ENCODE measurements around the gene FADS3.

Gene FADS3

GRCh38 chr11:61863548-61864081 is 27.7 kb downstream of the FADS3 start:
- in situ Hi-C loops (cut with MboI; ENCODE audit: low sequenced_read_pairs) = no loop called here

- in situ Hi-C loops (cut with MboI; ENCODE audit: low sequenced_read_pairs) = no loop called here
Measured at GRCh38 chr11:61862714-61863547, 28.4 kb downstream of the FADS3 start.

- in situ Hi-C loops (cut with MboI; ENCODE audit: low sequenced_read_pairs) = no loop called here
Measured at GRCh38 chr11:61861634-61862033, 29.7 kb downstream of the FADS3 start.

- in situ Hi-C loops (cut with MboI; ENCODE audit: low sequenced_read_pairs) = no loop called here
Measured at GRCh38 chr11:61860054-61860903, 31.1 kb downstream of the FADS3 start.

GRCh38 chr11:61855939-61856680 is 35.2 kb downstream of the FADS3 start:
- in situ Hi-C loops (cut with MboI; ENCODE audit: low sequenced_read_pairs) = no loop called here

- in situ Hi-C loops (cut with MboI; ENCODE audit: low sequenced_read_pairs) = no loop called here
Measured at GRCh38 chr11:61854966-61855714, 36.2 kb downstream of the FADS3 start.

- in situ Hi-C loops (cut with MboI; ENCODE audit: low sequenced_read_pairs) = no loop called here
Measured at GRCh38 chr11:61854206-61854895, 37.0 kb downstream of the FADS3 start.

GRCh38 chr11:61853698-61854169 is 37.6 kb downstream of the FADS3 start:
- in situ Hi-C loops (cut with MboI; ENCODE audit: low sequenced_read_pairs) = no loop called here

GRCh38 chr11:61851900-61852295 is 39.4 kb downstream of the FADS3 start:
- in situ Hi-C loops (cut with MboI; ENCODE audit: low sequenced_read_pairs) = no loop called here

- in situ Hi-C loops (cut with MboI; ENCODE audit: low sequenced_read_pairs) = no loop called here
Measured at GRCh38 chr11:61851113-61851899, 40.0 kb downstream of the FADS3 start.

GRCh38 chr11:61850687-61851086 is 40.7 kb downstream of the FADS3 start:
- in situ Hi-C loops (cut with MboI; ENCODE audit: low sequenced_read_pairs) = no loop called here

- in situ Hi-C loops (cut with MboI; ENCODE audit: low sequenced_read_pairs) = no loop called here
Measured at GRCh38 chr11:61848631-61849030, 42.7 kb downstream of the FADS3 start.

GRCh38 chr11:61847914-61848581 is 43.3 kb downstream of the FADS3 start:
- in situ Hi-C loops (cut with MboI; ENCODE audit: low sequenced_read_pairs) = no loop called here

- in situ Hi-C loops (cut with MboI; ENCODE audit: low sequenced_read_pairs) = no loop called here
Measured at GRCh38 chr11:61846362-61847020, 44.9 kb downstream of the FADS3 start.

GRCh38 chr11:61844909-61845565 is 46.3 kb downstream of the FADS3 start:
- in situ Hi-C loops (cut with MboI; ENCODE audit: low sequenced_read_pairs) = no loop called here

- in situ Hi-C loops (cut with MboI; ENCODE audit: low sequenced_read_pairs) = no loop called here
Measured at GRCh38 chr11:61842528-61842820, 48.9 kb downstream of the FADS3 start.
